Measurements from ENCODE around the gene LEF1. TPM values are rescaled to one million over a fixed set of nuclear protein-coding genes. Genes with fewer than 3 reads are reported as not detected.

LEF1 gene
- total and polyA plus RNA-seq, 9 of the 15 experiments (the other 6 are each of a cell fraction or from before 2014, with no cell fraction given) = 15.1 to 81.1 (median 29.7) TPM

- TF ChIP-seq FIP1L1 (IDR thresholded peaks at IDR 0.05; ENCODE audit: low read depth, low read length, poor library complexity, severe bottlenecking) = no peak
- no peak for TF ChIP-seq RBM17 (IDR thresholded peaks at IDR 0.05; ENCODE audit: borderline replicate concordance, low read depth, low read length)
- TF ChIP-seq HSF4 (CRISPR knock-in tag; IDR thresholded peaks at IDR 0.05; ENCODE audit: borderline replicate concordance) = no peak
- TF ChIP-seq DPF2 (IDR thresholded peaks at IDR 0.05) = peak; percentile 89
- TF ChIP-seq ARHGAP35 (IDR thresholded peaks at IDR 0.05; ENCODE audit: partially characterized antibody) = no peak
- TF ChIP-seq ZNF449 (CRISPR knock-in tag; IDR thresholded peaks at IDR 0.05) = no peak
- no peak for TF ChIP-seq PHF8 (IDR thresholded peaks at IDR 0.05; ENCODE audit: borderline replicate concordance, low read length)
- TF ChIP-seq POLR3A (IDR thresholded peaks at IDR 0.05; ENCODE audit: borderline replicate concordance, extremely low read depth, insufficient read depth, insufficient read length) = no peak
- no peak for TF ChIP-seq MITF (IDR thresholded peaks at IDR 0.05)
- no peak for TF ChIP-seq MECOM (CRISPR knock-in tag; IDR thresholded peaks at IDR 0.05)
- peak; percentile 88 for TF ChIP-seq SMARCA4 (IDR thresholded peaks at IDR 0.05)
- peak; percentile 92 for TF ChIP-seq ARID1B (IDR thresholded peaks at IDR 0.05)
- no peak for TF ChIP-seq MTF1 (CRISPR knock-in tag; IDR thresholded peaks at IDR 0.05; ENCODE audit: borderline replicate concordance)
- no peak for TF ChIP-seq TAF9B (IDR thresholded peaks at IDR 0.05; ENCODE audit: partially characterized antibody)
- no peak for TF ChIP-seq KLF13 (tag; IDR thresholded peaks at IDR 0.05; ENCODE audit: borderline replicate concordance, low read depth)
- no peak for TF ChIP-seq ZNF24 (IDR thresholded peaks at IDR 0.05)
- TF ChIP-seq OTX1 (CRISPR knock-in tag; IDR thresholded peaks at IDR 0.05) = no peak
- no peak for TF ChIP-seq SAFB (IDR thresholded peaks at IDR 0.05; ENCODE audit: borderline replicate concordance, low read depth, low read length)
- TF ChIP-seq E2F5 (CRISPR knock-in tag; IDR thresholded peaks at IDR 0.05) = no peak
- no peak for TF ChIP-seq ZNF584 (CRISPR knock-in tag; IDR thresholded peaks at IDR 0.05; ENCODE audit: low read depth)
- TF ChIP-seq BMI1 (IDR thresholded peaks at IDR 0.05; ENCODE audit: low read length) = no peak
- TF ChIP-seq JUND (IDR thresholded peaks at IDR 0.05; ENCODE audit: borderline replicate concordance, low read depth, low read length) = peak; percentile 89
- peak; percentile 83; the same call in 1 of the 3 replicates for TF ChIP-seq JUND (tag; IDR thresholded peaks at IDR 0.05; ENCODE audit: borderline replicate concordance, low read depth, low read length)
- no peak for TF ChIP-seq ETV5 (CRISPR knock-in tag; IDR thresholded peaks at IDR 0.05; ENCODE audit: low read depth)
- TF ChIP-seq, protein P1, sequence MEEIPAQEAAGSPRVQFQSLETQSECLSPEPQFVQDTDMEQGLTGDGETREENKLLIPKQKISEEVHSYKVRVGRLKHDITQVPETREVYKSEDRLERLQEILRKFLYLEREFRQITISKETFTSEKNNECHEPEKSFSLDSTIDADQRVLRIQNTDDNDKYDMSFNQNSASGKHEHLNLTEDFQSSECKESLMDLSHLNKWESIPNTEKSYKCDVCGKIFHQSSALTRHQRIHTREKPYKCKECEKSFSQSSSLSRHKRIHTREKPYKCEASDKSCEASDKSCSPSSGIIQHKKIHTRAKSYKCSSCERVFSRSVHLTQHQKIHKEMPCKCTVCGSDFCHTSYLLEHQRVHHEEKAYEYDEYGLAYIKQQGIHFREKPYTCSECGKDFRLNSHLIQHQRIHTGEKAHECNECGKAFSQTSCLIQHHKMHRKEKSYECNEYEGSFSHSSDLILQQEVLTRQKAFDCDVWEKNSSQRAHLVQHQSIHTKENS (CRISPR knock-in tag; IDR thresholded peaks at IDR 0.05) = no peak
Measured at GRCh38 chr4:108044951-108045686, 123.6 kb downstream of the LEF1 start (continued).

Data from K562 (cell line).